ENCODE measurements around the gene LILRB3.

DNA sequence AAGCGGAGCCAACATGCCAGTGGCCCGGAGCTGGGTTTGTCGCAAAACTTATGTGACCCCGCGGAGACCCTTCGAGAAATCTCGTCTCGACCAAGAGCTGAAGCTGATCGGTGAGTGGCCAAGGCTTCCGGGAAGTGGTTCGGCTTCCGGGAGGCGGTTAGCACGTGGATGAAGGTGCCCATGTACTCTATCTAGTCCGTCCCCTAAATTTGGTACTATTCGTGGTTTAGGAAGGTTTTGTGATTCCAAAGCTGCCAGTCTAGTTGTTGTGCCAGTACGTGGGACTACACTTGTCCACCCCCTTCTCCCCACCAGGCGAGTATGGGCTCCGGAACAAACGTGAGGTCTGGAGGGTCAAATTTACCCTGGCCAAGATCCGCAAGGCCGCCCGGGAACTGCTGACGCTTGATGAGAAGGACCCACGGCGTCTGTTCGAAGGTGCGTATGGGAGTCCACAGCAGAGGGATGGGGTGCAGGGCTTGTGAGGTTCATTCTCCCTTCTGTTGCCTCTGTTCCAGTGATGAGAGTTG, 21.6 kb downstream of the LILRB3 start:
- TF ChIP-seq POLR2A (IDR thresholded peaks at IDR 0.05) (no peak), POLR2AphosphoS5 (IDR thresholded peaks at IDR 0.05) (no peak)

Measured in prostate gland (tissue), 1 donor.